Keratinocyte (primary cell): ENCODE measurements around the gene ZNF208. TPM values are rescaled to one million over a fixed set of nuclear protein-coding genes. Genes with fewer than 3 reads are reported as not detected.

Experiments
- DNase-seq: peaks from one replicate; pipeline ENCODE4 v3.0.0-alpha.2; 2011; ENCODE audit warnings: low read depth, missing footprints, low spot score
- FAIRE-seq: peaks from 2 replicates; lab custom pipeline; 2011; peaks lifted over from hg19 to GRCh38; lab: Jason Lieb, UNC
- H2AFZ ChIP-seq: 2 replicates; pipeline ENCODE4 v1.6.0; 2012; ENCODE audit warnings: low read length, control low read depth, inconsistent platforms; ENCODE audit not compliant: control insufficient read depth
- H3K27ac ChIP-seq: 2 replicates; pipeline ENCODE4 v1.5.1; 2011; ENCODE audit warnings: low read length; ENCODE audit not compliant: control insufficient read depth, insufficient read depth
- H3K27me3 ChIP-seq: 3 replicates; pipeline ENCODE4 v1.6.0; 2011; ENCODE audit warnings: low read length; ENCODE audit not compliant: control insufficient read depth, insufficient read depth; ENCODE audit errors: extremely low read depth
- H3K36me3 ChIP-seq, 2 experiments: 2 replicates in 1 of 2; 3 replicates in 1 of 2; pipeline ENCODE4 v1.5.1; 2011; ENCODE audit warnings: low read length in 2 of 2, mild to moderate bottlenecking in 1 of 2; ENCODE audit not compliant: control insufficient read depth in 2 of 2, insufficient read depth in 2 of 2; ENCODE audit errors: extremely low read depth in 1 of 2
- H3K4me1 ChIP-seq: 3 replicates; pipeline ENCODE4 v1.5.1; 2011; ENCODE audit warnings: low read length; ENCODE audit not compliant: control insufficient read depth, insufficient read depth; ENCODE audit errors: extremely low read depth
- H3K4me2 ChIP-seq: 3 replicates; pipeline ENCODE4 v1.6.0; 2011; ENCODE audit warnings: low read depth, low read length; ENCODE audit not compliant: control insufficient read depth, insufficient read depth; ENCODE audit errors: extremely low read depth
- H3K4me3 ChIP-seq, 3 experiments: fragments of 200-600 bp in 1 of 3; sonication (generic) in 1 of 3; 2 replicates in 2 of 3; 3 replicates in 1 of 3; pipeline ENCODE4 v1.5.1; 2011 to 2016; ENCODE audit warnings: low read length in 3 of 3, mild to moderate bottlenecking in 3 of 3, control low read depth in 2 of 3, inconsistent platforms in 1 of 3, low read depth in 1 of 3, mixed read lengths in 1 of 3, mixed run types in 1 of 3, moderate library complexity in 1 of 3; ENCODE audit not compliant: control insufficient read depth in 2 of 3, insufficient read depth in 2 of 3; ENCODE audit errors: extremely low read depth in 1 of 3
- H3K79me2 ChIP-seq: 2 replicates; pipeline ENCODE4 v1.6.0; 2012; ENCODE audit warnings: low read length; ENCODE audit not compliant: control insufficient read depth, insufficient read depth
- H3K9ac ChIP-seq: 3 replicates; pipeline ENCODE4 v1.6.0; 2011; ENCODE audit warnings: low read length; ENCODE audit not compliant: control insufficient read depth, insufficient read depth; ENCODE audit errors: extremely low read depth
- H3K9me1 ChIP-seq: 3 replicates; pipeline ENCODE4 v1.6.0; 2011; ENCODE audit warnings: low read length; ENCODE audit not compliant: control insufficient read depth, insufficient read depth; ENCODE audit errors: extremely low read depth
- H3K9me3 ChIP-seq: 2 replicates; pipeline ENCODE4 v1.5.1; 2012; ENCODE audit warnings: low read depth, low read length; ENCODE audit not compliant: control insufficient read depth
- H4K20me1 ChIP-seq: 3 replicates; pipeline ENCODE4 v1.6.0; 2011; ENCODE audit warnings: low read length; ENCODE audit not compliant: control insufficient read depth, insufficient read depth; ENCODE audit errors: extremely low read depth
- CTCF ChIP-seq, 3 experiments: IDR thresholded peaks in 1 of 3; conservative IDR thresholded peaks in 1 of 3; optimal IDR thresholded peaks in 1 of 3; 2 replicates in 2 of 3; 3 replicates in 1 of 3; pipeline versions ENCODE3 to v1.5.1; 2011; ENCODE audit warnings: low read length in 3 of 3, mild to moderate bottlenecking in 3 of 3, moderate library complexity in 2 of 3, control low read depth in 1 of 3, inconsistent platforms in 1 of 3; ENCODE audit not compliant: insufficient read depth in 2 of 3; ENCODE audit errors: extremely low read depth in 1 of 3
- EZH2 ChIP-seq: IDR thresholded peaks from one replicate; pipeline ENCODE4 v1.6.1; 2012; ENCODE audit warnings: inconsistent platforms, mild to moderate bottlenecking, low read length, moderate library complexity
- dilution Hi-C: fragments of 300-500 bp; cut with MboI; formaldehyde crosslinking; loops from one replicate; pipeline ENCODE4 v1.7.0; 2020; ENCODE audit warnings: low sequenced_read_pairs; ENCODE audit not compliant: extremely low pct_ligation_motif_present
- polyA plus RNA-seq, 5 experiments: library from polyadenylated mRNA; depleted of rRNA in 3 of 5; stranded (reverse) in 3 of 5; stranded (forward) in 1 of 5; unstranded in 1 of 5; fragments of >200 nt; gene quantifications; 1 replicate in 1 of 5; 2 replicates in 3 of 5; 3 replicates in 1 of 5; pipeline versions ENCODE4 v1.2.1 to v1.2.3, GENCODE V29; 2011 to 2012; ENCODE audit warnings: missing spikeins in 2 of 5, low read depth in 1 of 5, low replicate concordance in 1 of 5

The ZNF208 gene
- polyA plus RNA-seq, 1 donor (not counting 4 experiments of a cell fraction or from before 2014, with no cell fraction given) = 0.20 TPM

DNA sequence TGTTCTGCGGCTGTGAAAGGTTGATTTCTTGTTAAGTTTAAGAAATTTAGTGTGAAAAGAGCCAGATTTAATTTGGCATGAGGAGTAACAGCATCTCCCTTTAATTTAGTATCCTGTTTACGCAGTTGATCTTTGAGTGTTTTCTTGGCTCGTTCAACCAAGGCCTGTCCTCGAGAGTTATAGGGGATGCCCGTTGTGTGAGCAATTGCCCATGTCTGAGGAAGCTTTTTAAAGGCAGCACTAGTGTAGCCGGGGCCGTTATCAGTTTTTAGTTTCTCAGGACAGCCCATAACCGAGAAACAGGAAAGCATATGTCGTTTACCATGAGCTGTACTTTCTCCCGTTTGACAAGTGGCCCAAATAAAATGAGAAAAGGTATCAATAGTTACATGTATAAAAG is 127.2 kb downstream of the ZNF208 start:
- Histone ChIP-seq H3K9me1 (no peaks in the 10 kb centered on the region), H2AFZ (no peak overlapping the region), H3K4me2 (no peak overlapping the region), H3K9me3 (peaks cover 2% of the 10 kb centered on the region), H3K36me3 (no peaks in the 10 kb centered on the region), H3K4me1 (no peaks in the 10 kb centered on the region), H3K4me3 (no peak overlapping the region), H3K79me2 (no peaks in the 10 kb centered on the region), H4K20me1 (no peaks in the 10 kb centered on the region), H3K27me3 (no peaks in the 10 kb centered on the region), H3K9ac (no peak overlapping the region), H3K27ac (no peak overlapping the region)
- no peak for DNase-seq
- TF ChIP-seq EZH2 (no peak), CTCF (optimal IDR thresholded peaks at IDR 0.05 in 1 of 3, IDR thresholded peaks at IDR 0.05 in 1 of 3, conservative IDR thresholded peaks at IDR 0.05 in 1 of 3; ENCODE audit: extremely low read depth in 1 of 3, insufficient read depth in 2 of 3, low read length in 3 of 3) (no peak)
- no peak for FAIRE-seq
- dilution Hi-C loops = no loop called here

Other genes starting within 250 kb of the ZNF208 start
- gene ZNF100, start 243.4 kb downstream of the ZNF208 start, polyA plus RNA-seq = 3.0 to 4.7 TPM (median 3.5 TPM) in 3 replicates
- 2.7 to 3.3 TPM (median 2.9 TPM) in 3 replicates for gene ZNF43, start 174.8 kb downstream of the ZNF208 start, polyA plus RNA-seq
- 1.00 to 1.6 TPM (median 1.4 TPM) in 3 replicates for gene ZNF257, start 41.5 kb upstream of the ZNF208 start, polyA plus RNA-seq
- 0.08 to 0.14 TPM in 2 of 3 replicates, not detected in the other for gene ZNF676, start 186.0 kb upstream of the ZNF208 start, polyA plus RNA-seq